ENCODE measurements around the gene FAM222A. TPM values are rescaled to one million over a fixed set of nuclear protein-coding genes. Genes with fewer than 3 reads are reported as not detected.

The FAM222A gene
- total RNA-seq, 1 experiment from 2014 or later: 2.8 TPM

DNA sequence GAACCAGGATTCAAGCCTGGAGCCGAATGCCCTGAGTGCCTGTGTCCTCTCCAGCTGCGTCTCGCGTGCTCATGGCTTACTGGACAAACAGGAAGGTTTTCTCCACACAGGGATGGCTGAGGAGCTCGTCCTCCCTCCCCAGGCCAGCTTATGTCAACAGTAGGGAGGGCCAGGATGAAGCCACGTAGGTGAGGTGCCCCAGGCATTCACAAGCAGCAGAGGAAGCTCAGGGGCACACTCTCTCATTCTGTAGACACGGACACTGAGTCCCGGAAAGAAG, 70.3 kb downstream of the FAM222A start:
- no peaks in the 10 kb centered on the region for H3K27me3 ChIP-seq (ENCODE audit: insufficient read depth, low read length)
- H2BK20ac ChIP-seq (ENCODE audit: low read depth, low read length, poor library complexity, severe bottlenecking): no peak overlapping the region
- H3K56ac ChIP-seq (ENCODE audit: insufficient read length, low read depth, low read length): no peak overlapping the region
- H2AFZ ChIP-seq (ENCODE audit: low read length): no peak overlapping the region
- H2AK5ac ChIP-seq (ENCODE audit: insufficient read length, low read length): no peak overlapping the region
- TF ChIP-seq, protein P1, sequence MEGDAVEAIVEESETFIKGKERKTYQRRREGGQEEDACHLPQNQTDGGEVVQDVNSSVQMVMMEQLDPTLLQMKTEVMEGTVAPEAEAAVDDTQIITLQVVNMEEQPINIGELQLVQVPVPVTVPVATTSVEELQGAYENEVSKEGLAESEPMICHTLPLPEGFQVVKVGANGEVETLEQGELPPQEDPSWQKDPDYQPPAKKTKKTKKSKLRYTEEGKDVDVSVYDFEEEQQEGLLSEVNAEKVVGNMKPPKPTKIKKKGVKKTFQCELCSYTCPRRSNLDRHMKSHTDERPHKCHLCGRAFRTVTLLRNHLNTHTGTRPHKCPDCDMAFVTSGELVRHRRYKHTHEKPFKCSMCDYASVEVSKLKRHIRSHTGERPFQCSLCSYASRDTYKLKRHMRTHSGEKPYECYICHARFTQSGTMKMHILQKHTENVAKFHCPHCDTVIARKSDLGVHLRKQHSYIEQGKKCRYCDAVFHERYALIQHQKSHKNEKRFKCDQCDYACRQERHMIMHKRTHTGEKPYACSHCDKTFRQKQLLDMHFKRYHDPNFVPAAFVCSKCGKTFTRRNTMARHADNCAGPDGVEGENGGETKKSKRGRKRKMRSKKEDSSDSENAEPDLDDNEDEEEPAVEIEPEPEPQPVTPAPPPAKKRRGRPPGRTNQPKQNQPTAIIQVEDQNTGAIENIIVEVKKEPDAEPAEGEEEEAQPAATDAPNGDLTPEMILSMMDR (conservative IDR thresholded peaks at IDR 0.05): no peak
- H3K27ac Mint-ChIP-seq: no peak overlapping the region
- H2BK12ac ChIP-seq (ENCODE audit: insufficient read length, low read depth, low read length): no peak overlapping the region
- H3K18ac ChIP-seq (ENCODE audit: insufficient read length, low read depth, low read length): no peak overlapping the region
- no peak overlapping the region for H2BK5ac ChIP-seq (ENCODE audit: insufficient read length, low read length)
- no CpG with 5 or more reads among the region's 8 CpGs for WGBS (ENCODE audit: extremely low coverage, insufficient read length, low lambda C conversion rate)
- no peak overlapping the region for H3K27ac ChIP-seq (ENCODE audit: insufficient read length, low read depth, low read length)
- H3K79me1 ChIP-seq (ENCODE audit: insufficient read depth, low read depth, low read length, poor library complexity, severe bottlenecking): no peaks in the 10 kb centered on the region
- no peak overlapping the region for H2BK120ac ChIP-seq (ENCODE audit: low read depth, low read length, poor library complexity, severe bottlenecking)
- no peak for DNase-seq
- no peak overlapping the region for H3K4me2 ChIP-seq (ENCODE audit: insufficient read depth, insufficient read length, low read length)
- H3K4me1 Mint-ChIP-seq: 0 out of 4 replicates have a peak, but pooled peaks cover 0 to 2% of the 10 kb centered on the region in 2 experiments
- H3K36me3 Mint-ChIP-seq (ENCODE audit: insufficient read depth in 1 of 3, low read depth in 3 of 3): peaks cover 2 to 18% (median 6%) of the 10 kb centered on the region in 3 experiments; a peak in 3 of 7 replicates
- no peak overlapping the region for H3K9ac ChIP-seq (ENCODE audit: extremely low read depth, insufficient read length, low read length)
- no peaks in the 10 kb centered on the region for H4K20me1 ChIP-seq (ENCODE audit: control insufficient read depth, insufficient read depth, insufficient read length)
- H4K8ac ChIP-seq (replicated peaks; ENCODE audit: insufficient read length, low read depth, low read length): no peak overlapping the region
- H3K14ac ChIP-seq (ENCODE audit: insufficient read depth, low read length): no peak overlapping the region; the same call in 1 of the 2 replicates
- H3K79me2 ChIP-seq (ENCODE audit: insufficient read depth, low read length): no peaks in the 10 kb centered on the region
- no peaks in the 10 kb centered on the region for H3K9me3 ChIP-seq (ENCODE audit: control insufficient read depth, low read depth, low read length)
- H3K9me3 Mint-ChIP-seq: peaks cover 2 to 3% of the 10 kb centered on the region in 2 experiments; a peak in 1 of 5 replicates
- H3K23me2 ChIP-seq (ENCODE audit: insufficient read length, low read depth, low read length, poor library complexity, severe bottlenecking): peaks cover 3% of the 10 kb centered on the region
- H3K27me3 Mint-ChIP-seq (ENCODE audit: low read depth): peaks cover 2% of the 10 kb centered on the region; the same call in 1 of the 2 replicates
- no peak overlapping the region for H2BK15ac ChIP-seq (ENCODE audit: low read depth, low read length)
- no peak overlapping the region for H3T11ph ChIP-seq (ENCODE audit: low read length)
- H3K4me1 ChIP-seq (ENCODE audit: insufficient read depth, low read length): no peaks in the 10 kb centered on the region
- H3K4ac ChIP-seq (ENCODE audit: low read depth, low read length): no peak overlapping the region
- no peak overlapping the region for H3K4me3 Mint-ChIP-seq
- H4K5ac ChIP-seq (ENCODE audit: insufficient read length, low read depth, low read length): no peak overlapping the region
- no peak overlapping the region for H4K91ac ChIP-seq (ENCODE audit: insufficient read length, low read depth, low read length)
- H3K23ac ChIP-seq (ENCODE audit: insufficient read length, low read depth, low read length): no peak overlapping the region

Data from H9 (cell line).